Esophagus muscularis mucosa (tissue), 3 donors: ENCODE data around the gene WWC1.

ENCODE experiments used
- CTCF ChIP-seq, 3 experiments: fragments of 200-600 bp in 2 of 3; fragments of 450-650 bp in 1 of 3; sonication (generic) in 2 of 3; IDR thresholded peaks; one replicate each; pipeline ENCODE4 v1.5.1; 2017 to 2019; ENCODE audit warnings: antibody characterized with exemption in 3 of 3, mild to moderate bottlenecking in 2 of 3, moderate library complexity in 1 of 3
- POLR2A ChIP-seq: fragments of 450-650 bp; IDR thresholded peaks from one replicate; pipeline ENCODE4 v1.6.1; 2017; ENCODE audit warnings: antibody characterized with exemption, moderate library complexity, mild to moderate bottlenecking, low read depth

GRCh38 chr5:168457542-168457941 is 166.1 kb downstream of the WWC1 start:
- TF ChIP-seq POLR2A, result no peak
- TF ChIP-seq CTCF (IDR thresholded peaks at IDR 0.05), result no peak
